Measurements from ENCODE around the gene LRRC9. TPM values are rescaled to one million over a fixed set of nuclear protein-coding genes. Genes with fewer than 3 reads are reported as not detected.
"Not testable (repeated sequence)": the region's sequence is repeated elsewhere in the genome, so short reads cannot be mapped to it uniquely, and the experiment has no call there.

The LRRC9 gene
- total RNA-seq, 4 donors from 2014 or later, result not detected

GRCh38 chr14:59998564-59998963 lies 78.6 kb downstream of the LRRC9 start:
- H3K27ac ChIP-seq, result no peak overlapping the region
- WGBS, 2 donors (ENCODE audit: low coverage in 1 of 2), result 75 to 100% methylated on average over 1 of the region's 1 CpG

GRCh38 chr14:60002819-60003492 lies 83.0 kb downstream of the LRRC9 start:
- no peaks in the 10 kb centered on the region for H3K36me3 ChIP-seq
- 39 to 73% methylated on average over 2 of the region's 2 CpGs for WGBS, 2 donors (ENCODE audit: low coverage in 1 of 2)

More at GRCh38 chr14:59998564-59998963, 78.6 kb downstream of the LRRC9 start:
- Histone ChIP-seq H3K9me3 (no peaks in the 10 kb centered on the region), H3K27me3 (no peaks in the 10 kb centered on the region), H3K4me1 (peaks cover 0 to 6% (median 0%) of the 10 kb centered on the region in 3 donors), H3K4me3 (no peak overlapping the region), H3K36me3 (no peaks in the 10 kb centered on the region)
- TF ChIP-seq POLR2A (IDR thresholded peaks at IDR 0.05) (no peak), POLR2AphosphoS5 (IDR thresholded peaks at IDR 0.05) (no peak), EP300 (IDR thresholded peaks at IDR 0.05) (no peak), CTCF (IDR thresholded peaks at IDR 0.05) (no peak)
- no peak for ATAC-seq

GRCh38 chr14:60003991-60004390 lies 84.0 kb downstream of the LRRC9 start:
- no peak overlapping the region for H3K4me3 ChIP-seq
- no peaks in the 10 kb centered on the region for H3K9me3 ChIP-seq
- peaks cover 0 to 6% (median 0%) of the 10 kb centered on the region in 3 donors for H3K4me1 ChIP-seq
- no peaks in the 10 kb centered on the region for H3K36me3 ChIP-seq
- TF ChIP-seq CTCF (IDR thresholded peaks at IDR 0.05) (no peak), POLR2A (IDR thresholded peaks at IDR 0.05) (no peak), POLR2AphosphoS5 (IDR thresholded peaks at IDR 0.05) (no peak), EP300 (IDR thresholded peaks at IDR 0.05) (no peak)
- H3K27me3 ChIP-seq, result no peaks in the 10 kb centered on the region
- no peak overlapping the region for H3K27ac ChIP-seq
- WGBS, 2 donors (ENCODE audit: low coverage in 1 of 2), result 46 to 77% methylated on average over 3 of the region's 3 CpGs
- ATAC-seq, result no peak

More at GRCh38 chr14:60002819-60003492, 83.0 kb downstream of the LRRC9 start:
- Histone ChIP-seq H3K27me3 (no peaks in the 10 kb centered on the region), H3K4me1 (peaks cover 0 to 6% (median 0%) of the 10 kb centered on the region in 3 donors), H3K27ac (no peak overlapping the region), H3K4me3 (no peak overlapping the region), H3K9me3 (no peaks in the 10 kb centered on the region)
- TF ChIP-seq POLR2A (IDR thresholded peaks at IDR 0.05) (no peak), EP300 (IDR thresholded peaks at IDR 0.05) (no peak), CTCF (IDR thresholded peaks at IDR 0.05) (no peak)
- ATAC-seq, result no peak

- TF ChIP-seq POLR2AphosphoS5 (IDR thresholded peaks at IDR 0.05), result no peak
- TF ChIP-seq POLR2A (IDR thresholded peaks at IDR 0.05), result no peak
- TF ChIP-seq EP300 (IDR thresholded peaks at IDR 0.05), result no peak
- TF ChIP-seq CTCF (IDR thresholded peaks at IDR 0.05), result no peak
- Histone ChIP-seq H3K36me3 (no peaks in the 10 kb centered on the region), H3K27me3 (no peaks in the 10 kb centered on the region), H3K4me1 (peaks cover 0 to 2% (median 0%) of the 10 kb centered on the region in 3 donors), H3K4me3 (no peak overlapping the region), H3K9me3 (no peaks in the 10 kb centered on the region), H3K27ac (no peak overlapping the region)
- WGBS, 2 donors (ENCODE audit: low coverage in 1 of 2), result 33 to 50% methylated on average over 1 of the region's 1 CpG
- no peak for ATAC-seq
Measured at GRCh38 chr14:60008042-60008441, 88.1 kb downstream of the LRRC9 start.

- not testable (repeated sequence) for H3K4me3 ChIP-seq, ATAC-seq, H3K36me3 ChIP-seq, H3K9me3 ChIP-seq, H3K27me3 ChIP-seq, H3K4me1 ChIP-seq, H3K27ac ChIP-seq
- 41 to 50% methylated on average over 3 of the region's 4 CpGs for WGBS, 2 donors (ENCODE audit: low coverage in 1 of 2)
Measured at GRCh38 chr14:60010263-60010662, 90.3 kb downstream of the LRRC9 start.

All from gastroesophageal sphincter (tissue), 4 donors.